HEK293 (cell line): Measurements from ENCODE around the gene GPI.

Experiments
- CTCF ChIA-PET: fragments of 350-600 bp; formaldehyde crosslinking; extraction: SDS; loops from one replicate; lab custom pipeline; 2021; ENCODE audit warnings: antibody characterized with exemption; lab: Yijun Ruan, JAX
- POLR2A ChIA-PET: fragments of 300-600 bp; formaldehyde crosslinking; extraction: SDS; loops from one replicate; lab custom pipeline; 2020; ENCODE audit warnings: antibody characterized with exemption, inconsistent platforms; lab: Yijun Ruan, JAX
- H3K27ac ChIP-seq: fragments of 200-500 bp; sonication (Bioruptor generic); 2 replicates; pipeline ENCODE4 v1.5.1; 2014; ENCODE audit warnings: low read depth, low read length, control low read depth, inconsistent platforms; ENCODE audit errors: extremely low read depth
- H3K36me3 ChIP-seq, 2 experiments: fragments of 200-500 bp in 1 of 2; sonication (Bioruptor generic) in 1 of 2; 1 replicate in 1 of 2; 2 replicates in 1 of 2; pipeline ENCODE4 v1.5.1; 2014 to 2017; ENCODE audit warnings: inconsistent platforms in 2 of 2, low read length in 2 of 2; ENCODE audit not compliant: control insufficient read depth in 2 of 2, insufficient read depth in 1 of 2
- H3K4me1 ChIP-seq: fragments of 200-500 bp; sonication (Bioruptor generic); 2 replicates; pipeline ENCODE4 v1.5.1; 2014; ENCODE audit warnings: mild to moderate bottlenecking, low read length, inconsistent platforms; ENCODE audit not compliant: control insufficient read depth, insufficient read depth
- H3K4me3 ChIP-seq: 2 replicates; pipeline ENCODE4 v1.5.1; 2011; ENCODE audit warnings: low read depth, mild to moderate bottlenecking, control low read depth, low read length, moderate library complexity
- H3K9me3 ChIP-seq: fragments of 200-500 bp; sonication (Bioruptor generic); 2 replicates; pipeline ENCODE4 v1.5.1; 2014; ENCODE audit warnings: low read depth, low read length, inconsistent platforms; ENCODE audit not compliant: control insufficient read depth, insufficient read depth
- BCL11B ChIP-seq: fragments of 450-650 bp; formaldehyde crosslinking; IDR thresholded peaks from 2 replicates; pipeline ENCODE4 v1.5.1; 2016; ENCODE audit warnings: low read depth, missing biosample characterization, missing genetic modification characterization
- EGR2 ChIP-seq: fragments of 450-650 bp; formaldehyde crosslinking; IDR thresholded peaks from 2 replicates; pipeline ENCODE4 v1.5.1; 2016; ENCODE audit warnings: low read depth, missing biosample characterization, missing genetic modification characterization
- ELK4 ChIP-seq: IDR thresholded peaks from 2 replicates; pipeline ENCODE4 v1.6.1; 2011; ENCODE audit warnings: mild to moderate bottlenecking, low read depth, low read length, borderline replicate concordance
- GFI1B ChIP-seq: fragments of 450-650 bp; formaldehyde crosslinking; IDR thresholded peaks from 2 replicates; pipeline ENCODE4 v1.5.1; 2016; ENCODE audit warnings: missing biosample characterization, missing genetic modification characterization
- KLF8 ChIP-seq: fragments of 450-650 bp; formaldehyde crosslinking; IDR thresholded peaks from 2 replicates; pipeline ENCODE4 v1.5.1; 2016; ENCODE audit warnings: missing biosample characterization, missing genetic modification characterization
- OVOL3 ChIP-seq: fragments of 450-650 bp; formaldehyde crosslinking; IDR thresholded peaks from 2 replicates; pipeline ENCODE4 v1.5.1; 2016; ENCODE audit warnings: missing biosample characterization, missing genetic modification characterization
- PBX3 ChIP-seq: sonication (generic); formaldehyde crosslinking; IDR thresholded peaks from 2 replicates; pipeline ENCODE4 v1.8.1; 2022; ENCODE audit warnings: mild to moderate bottlenecking, moderate library complexity, missing genetic modification reagents
- PRDM1 ChIP-seq: fragments of 450-650 bp; formaldehyde crosslinking; IDR thresholded peaks from 2 replicates; pipeline ENCODE4; 2016; ENCODE audit warnings: missing biosample characterization, missing genetic modification characterization
- PRDM6 ChIP-seq: fragments of 450-650 bp; formaldehyde crosslinking; IDR thresholded peaks from 2 replicates; pipeline ENCODE4 v1.5.1; 2017; ENCODE audit warnings: missing biosample characterization, missing genetic modification characterization
- SCRT1 ChIP-seq: fragments of 450-650 bp; formaldehyde crosslinking; IDR thresholded peaks from 2 replicates; pipeline ENCODE4 v1.5.1; 2016; ENCODE audit warnings: missing biosample characterization, missing genetic modification characterization, borderline replicate concordance
- SCRT2 ChIP-seq: fragments of 450-650 bp; formaldehyde crosslinking; IDR thresholded peaks from 2 replicates; pipeline ENCODE4 v1.5.1; 2016; ENCODE audit warnings: missing biosample characterization, missing genetic modification characterization
- SP7 ChIP-seq: fragments of 450-650 bp; formaldehyde crosslinking; IDR thresholded peaks from 2 replicates; pipeline ENCODE4 v1.5.1; 2016; ENCODE audit warnings: missing biosample characterization, missing genetic modification characterization
- YY2 ChIP-seq: fragments of 450-650 bp; formaldehyde crosslinking; IDR thresholded peaks from 2 replicates; pipeline ENCODE4 v1.5.1; 2016; ENCODE audit warnings: missing biosample characterization, missing genetic modification characterization
- ZBTB17 ChIP-seq: fragments of 450-650 bp; formaldehyde crosslinking; IDR thresholded peaks from 2 replicates; pipeline ENCODE4 v1.5.1; 2016; ENCODE audit warnings: missing biosample characterization, missing genetic modification characterization
- ZBTB20 ChIP-seq: fragments of 450-650 bp; formaldehyde crosslinking; IDR thresholded peaks from 2 replicates; pipeline ENCODE4 v1.5.1; 2016; ENCODE audit warnings: missing biosample characterization, missing genetic modification characterization
- ZBTB7A ChIP-seq: fragments of 450-650 bp; formaldehyde crosslinking; IDR thresholded peaks from 2 replicates; pipeline ENCODE4 v1.5.1; 2016; ENCODE audit warnings: low read depth, missing biosample characterization, missing genetic modification characterization
- ZNF138 ChIP-seq: fragments of 450-650 bp; formaldehyde crosslinking; IDR thresholded peaks from 2 replicates; pipeline ENCODE4 v1.5.1; 2016; ENCODE audit warnings: missing biosample characterization, missing genetic modification characterization, borderline replicate concordance
- ZNF202 ChIP-seq: fragments of 450-650 bp; formaldehyde crosslinking; IDR thresholded peaks from 2 replicates; pipeline ENCODE4 v1.5.1; 2016; ENCODE audit warnings: missing biosample characterization, missing genetic modification characterization, borderline replicate concordance
- ZNF214 ChIP-seq: fragments of 450-650 bp; formaldehyde crosslinking; IDR thresholded peaks from 2 replicates; pipeline ENCODE4 v1.5.1; 2017; ENCODE audit warnings: missing biosample characterization, mild to moderate bottlenecking, missing genetic modification characterization, borderline replicate concordance
- ZNF24 ChIP-seq: fragments of 450-650 bp; formaldehyde crosslinking; IDR thresholded peaks from 2 replicates; pipeline ENCODE4 v1.5.1; 2016; ENCODE audit warnings: missing biosample characterization, missing genetic modification characterization
- ZNF248 ChIP-seq: fragments of 450-650 bp; formaldehyde crosslinking; IDR thresholded peaks from 2 replicates; pipeline ENCODE4 v1.5.1; 2017; ENCODE audit warnings: missing biosample characterization, missing genetic modification characterization
- ZNF391 ChIP-seq: fragments of 450-650 bp; formaldehyde crosslinking; IDR thresholded peaks from 2 replicates; pipeline ENCODE4 v1.5.1; 2016; ENCODE audit warnings: low read depth, missing biosample characterization, missing genetic modification characterization, borderline replicate concordance
- ZNF404 ChIP-seq: fragments of 450-650 bp; formaldehyde crosslinking; IDR thresholded peaks from 2 replicates; pipeline ENCODE4 v1.5.1; 2017; ENCODE audit warnings: missing biosample characterization, missing genetic modification characterization
- ZNF48 ChIP-seq: fragments of 450-650 bp; formaldehyde crosslinking; IDR thresholded peaks from 2 replicates; pipeline ENCODE4 v1.5.1; 2016; ENCODE audit warnings: missing biosample characterization, missing genetic modification characterization
- ZNF521 ChIP-seq: fragments of 450-650 bp; formaldehyde crosslinking; IDR thresholded peaks from 2 replicates; pipeline ENCODE4 v1.5.1; 2017; ENCODE audit warnings: missing biosample characterization, mild to moderate bottlenecking, missing genetic modification characterization
- ZNF561 ChIP-seq: fragments of 450-650 bp; IDR thresholded peaks from 2 replicates; pipeline ENCODE4 v1.5.1; 2018; ENCODE audit warnings: missing biosample characterization, missing genetic modification characterization, borderline replicate concordance
- ZNF596 ChIP-seq: fragments of 450-650 bp; IDR thresholded peaks from 2 replicates; pipeline ENCODE4 v1.5.0; 2018; ENCODE audit warnings: missing biosample characterization, mild to moderate bottlenecking, missing genetic modification characterization, moderate library complexity
- ZNF639 ChIP-seq: fragments of 450-650 bp; formaldehyde crosslinking; IDR thresholded peaks from 2 replicates; pipeline ENCODE4 v1.5.1; 2016; ENCODE audit warnings: missing biosample characterization, missing genetic modification characterization
- ZNF660 ChIP-seq: fragments of 450-650 bp; IDR thresholded peaks from 2 replicates; pipeline ENCODE4 v1.5.1; 2018; ENCODE audit warnings: missing biosample characterization, mild to moderate bottlenecking, missing genetic modification characterization
- ZNF664 ChIP-seq: fragments of 450-650 bp; formaldehyde crosslinking; IDR thresholded peaks from 2 replicates; pipeline ENCODE4 v1.5.1; 2016; ENCODE audit warnings: missing biosample characterization, missing genetic modification characterization
- ZNF670 ChIP-seq: fragments of 450-650 bp; formaldehyde crosslinking; IDR thresholded peaks from 2 replicates; pipeline ENCODE4 v1.5.1; 2016; ENCODE audit warnings: missing biosample characterization, missing genetic modification characterization, low read depth
- ZSCAN4 ChIP-seq: fragments of 450-650 bp; formaldehyde crosslinking; IDR thresholded peaks from 2 replicates; pipeline ENCODE4 v1.5.1; 2017; ENCODE audit warnings: missing biosample characterization, missing genetic modification characterization

GPI gene

GRCh38 chr19:34343751-34344150, 21.2 kb upstream of the GPI start:
- ChIA-PET CTCF (interaction anchor here (0.6 to 1.8 kb wide), 9 partner anchors 9 to 1110 kb away, joined by 3 to 9 read pairs (median 3); no protein-coding TSS in a partner anchor), POLR2A (interaction anchor here (0.9 to 1.2 kb wide), 2 partner anchors 16 to 27 kb away, joined by 3 read pairs; no protein-coding TSS in a partner anchor)
- no peaks in the 10 kb centered on the region for H3K4me1 ChIP-seq
- H3K27ac ChIP-seq, result no peak overlapping the region
- no peaks in the 10 kb centered on the region for H3K9me3 ChIP-seq
- H3K36me3 ChIP-seq, result peaks cover 67 to 84% of the 10 kb centered on the region in 2 experiments
- H3K4me3 ChIP-seq, result no peak overlapping the region
- TF ChIP-seq SCRT1 (tag by site-specific recombination) (peak; percentile 67; the same call in 1 of the 2 replicates), ZNF596 (tag by site-specific recombination) (no peak), YY2 (no peak), SCRT2 (tag by site-specific recombination) (peak; percentile 70), ZNF561 (no peak), PRDM1 (no peak), EGR2 (no peak), ZNF248 (tag by site-specific recombination) (no peak), ZNF391 (no peak), ZBTB17 (tag by site-specific recombination) (no peak)

GRCh38 chr19:34345947-34346351, 19.0 kb upstream of the GPI start:
- H3K9me3 ChIP-seq, result no peaks in the 10 kb centered on the region
- peaks cover 62 to 79% of the 10 kb centered on the region in 2 experiments for H3K36me3 ChIP-seq
- TF ChIP-seq ELK4, result no peak
- no peak for TF ChIP-seq OVOL3
- no peak for TF ChIP-seq PBX3 (CRISPR knock-in tag)
- TF ChIP-seq PRDM6 (tag by site-specific recombination), result peak; percentile 41; the same call in 1 of the 2 replicates
- peak; percentile 61 for TF ChIP-seq ZNF639
- TF ChIP-seq ZNF670 (tag by site-specific recombination), result no peak
- TF ChIP-seq ZNF202, result no peak
- peak; percentile 82 for TF ChIP-seq GFI1B (tag by site-specific recombination)
- TF ChIP-seq ZSCAN4 (tag by site-specific recombination), result no peak
- peak; percentile 82 for TF ChIP-seq ZNF660 (tag by site-specific recombination)
- TF ChIP-seq ZNF521, result no peak
- TF ChIP-seq ZBTB20, result no peak
- TF ChIP-seq ZNF404 (tag by site-specific recombination), result no peak
- no peak for TF ChIP-seq ZNF138 (tag by site-specific recombination)
- TF ChIP-seq ZNF596 (tag by site-specific recombination), result no peak
- TF ChIP-seq ZNF664 (tag by site-specific recombination), result no peak
- no peak for TF ChIP-seq ZNF214 (tag by site-specific recombination)
- TF ChIP-seq ZNF24, result no peak; the same call in 1 of the 2 replicates
- no peak for TF ChIP-seq ZNF48 (tag by site-specific recombination)
- peak; percentile 80 for TF ChIP-seq KLF8 (tag by site-specific recombination)
- no peak for TF ChIP-seq BCL11B
- TF ChIP-seq SP7 (tag by site-specific recombination), result peak; percentile 38
- TF ChIP-seq ZBTB7A (tag by site-specific recombination), result no peak

More at GRCh38 chr19:34345947-34346351, 19.0 kb upstream of the GPI start:
- POLR2A ChIA-PET, result interaction anchor here (0.9 kb wide), 1 partner anchor 86 kb away, joined by 5 read pairs; no protein-coding TSS in a partner anchor
- H3K4me1 ChIP-seq, result no peaks in the 10 kb centered on the region
- CTCF ChIA-PET, result interaction anchor here (0.6 to 6.4 kb wide), 50 partner anchors 8 to 568 kb away, joined by 3 to 90 read pairs (median 4); no protein-coding TSS in a partner anchor
- no peak overlapping the region for H3K4me3 ChIP-seq
- no peak overlapping the region for H3K27ac ChIP-seq
